GM13976 (cell line): ENCODE data around the gene OR51A7.
"Not testable (repeated sequence)": the region's sequence is repeated elsewhere in the genome, so short reads cannot be mapped to it uniquely, and the experiment has no call there.

ENCODE experiments used
- DNase-seq: peaks from one replicate; pipeline ENCODE4 v3.0.0; 2012; ENCODE audit warnings: low spot score
- in situ Hi-C: fragments of 300-500 bp; cut with MboI; formaldehyde crosslinking; loops from one replicate; pipeline ENCODE4 v1.12.0; 2022; ENCODE audit warnings: low sequenced_read_pairs, mixed read lengths, inconsistent platforms; ENCODE audit not compliant: unreplicated experiment
- TF ChIP-seq, protein P1 (sequence below): IDR thresholded peaks from 2 replicates; pipeline ENCODE4 v1.5.1; 2012; ENCODE audit warnings: borderline replicate concordance, mild to moderate bottlenecking; ENCODE audit not compliant: insufficient read depth; ENCODE audit errors: extremely low read depth, missing control alignments, control extremely low read depth

The OR51A7 gene, protein sequence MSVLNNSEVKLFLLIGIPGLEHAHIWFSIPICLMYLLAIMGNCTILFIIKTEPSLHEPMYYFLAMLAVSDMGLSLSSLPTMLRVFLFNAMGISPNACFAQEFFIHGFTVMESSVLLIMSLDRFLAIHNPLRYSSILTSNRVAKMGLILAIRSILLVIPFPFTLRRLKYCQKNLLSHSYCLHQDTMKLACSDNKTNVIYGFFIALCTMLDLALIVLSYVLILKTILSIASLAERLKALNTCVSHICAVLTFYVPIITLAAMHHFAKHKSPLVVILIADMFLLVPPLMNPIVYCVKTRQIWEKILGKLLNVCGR

DNA sequence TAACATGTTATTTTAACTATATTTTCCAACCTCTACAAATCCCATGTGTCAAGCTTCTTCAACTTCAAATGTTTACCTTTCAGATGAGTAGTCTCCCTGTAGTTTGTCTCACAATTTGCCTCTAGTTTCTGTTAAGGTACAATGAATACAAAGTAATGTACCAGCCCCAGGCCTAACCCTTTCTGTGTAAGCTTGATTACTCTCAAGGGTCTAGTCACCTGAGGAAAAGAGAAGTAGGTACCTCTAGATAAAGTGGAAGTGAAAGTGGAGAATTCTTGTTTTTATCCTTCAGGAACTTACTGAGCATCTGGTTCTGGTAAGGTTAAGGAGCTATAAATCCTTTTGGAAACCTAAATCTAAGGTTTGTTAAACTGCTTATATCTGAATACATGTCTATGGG, at the start of gene OR51A7:
Gene OR51A7, plus strand, starts transcription at position 300 of the 400 bp plus-strand sequence. CDS start 3,587 bp downstream, outside the sequence.
- TF ChIP-seq, protein P1, sequence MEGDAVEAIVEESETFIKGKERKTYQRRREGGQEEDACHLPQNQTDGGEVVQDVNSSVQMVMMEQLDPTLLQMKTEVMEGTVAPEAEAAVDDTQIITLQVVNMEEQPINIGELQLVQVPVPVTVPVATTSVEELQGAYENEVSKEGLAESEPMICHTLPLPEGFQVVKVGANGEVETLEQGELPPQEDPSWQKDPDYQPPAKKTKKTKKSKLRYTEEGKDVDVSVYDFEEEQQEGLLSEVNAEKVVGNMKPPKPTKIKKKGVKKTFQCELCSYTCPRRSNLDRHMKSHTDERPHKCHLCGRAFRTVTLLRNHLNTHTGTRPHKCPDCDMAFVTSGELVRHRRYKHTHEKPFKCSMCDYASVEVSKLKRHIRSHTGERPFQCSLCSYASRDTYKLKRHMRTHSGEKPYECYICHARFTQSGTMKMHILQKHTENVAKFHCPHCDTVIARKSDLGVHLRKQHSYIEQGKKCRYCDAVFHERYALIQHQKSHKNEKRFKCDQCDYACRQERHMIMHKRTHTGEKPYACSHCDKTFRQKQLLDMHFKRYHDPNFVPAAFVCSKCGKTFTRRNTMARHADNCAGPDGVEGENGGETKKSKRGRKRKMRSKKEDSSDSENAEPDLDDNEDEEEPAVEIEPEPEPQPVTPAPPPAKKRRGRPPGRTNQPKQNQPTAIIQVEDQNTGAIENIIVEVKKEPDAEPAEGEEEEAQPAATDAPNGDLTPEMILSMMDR: no peak
- no peak for DNase-seq
- in situ Hi-C loops: no loop called here

GRCh38 chr11:4854286-4854685, 49.3 kb upstream of the OR51A7 start:
- DNase-seq, in situ Hi-C loops: not testable (repeated sequence)

DNA sequence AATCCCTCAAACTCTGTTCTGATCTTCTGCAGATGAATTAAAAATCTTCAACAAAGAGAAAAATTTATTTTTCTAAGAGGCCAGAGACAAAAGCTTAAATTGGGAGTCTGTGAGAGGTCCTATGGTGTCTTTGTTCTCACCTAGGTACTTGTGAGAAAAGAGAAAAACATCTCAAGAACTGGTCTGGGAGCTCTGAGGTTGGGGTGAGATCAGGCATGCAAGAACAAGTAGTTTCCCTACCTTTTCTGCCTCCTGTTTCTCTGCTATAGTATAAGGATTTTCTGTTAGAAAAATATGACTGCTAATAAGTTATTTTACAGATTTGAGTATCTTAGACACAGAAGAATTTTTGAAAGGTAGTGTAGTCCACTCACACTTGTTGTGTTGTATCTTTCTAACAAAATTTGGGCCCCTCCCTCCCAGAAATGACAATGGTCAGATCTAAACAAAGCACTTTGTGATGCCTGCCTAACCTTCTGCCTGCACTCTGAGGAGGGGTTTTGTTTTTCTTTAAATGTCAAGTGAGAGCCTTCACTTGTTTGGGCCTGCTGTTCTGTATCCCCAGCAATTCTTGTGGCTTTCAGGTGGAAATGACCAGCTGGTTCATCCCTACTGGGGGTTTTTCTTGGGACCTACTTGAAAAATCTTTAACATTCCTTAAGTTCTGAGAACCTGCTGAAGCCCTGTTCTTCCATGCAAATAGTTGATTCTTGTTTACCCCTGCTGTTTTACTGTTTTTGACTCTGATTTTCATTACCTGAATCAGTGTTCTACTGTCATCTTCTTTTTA, 40.9 kb upstream of the OR51A7 start:
- DNase-seq: no peak
- TF ChIP-seq, protein P1: no peak
- in situ Hi-C loops: no loop called here

- DNase-seq: no peak
- TF ChIP-seq, protein P1: no peak
- in situ Hi-C loops: no loop called here
Measured at GRCh38 chr11:4863876-4864275, 39.7 kb upstream of the OR51A7 start.

DNA sequence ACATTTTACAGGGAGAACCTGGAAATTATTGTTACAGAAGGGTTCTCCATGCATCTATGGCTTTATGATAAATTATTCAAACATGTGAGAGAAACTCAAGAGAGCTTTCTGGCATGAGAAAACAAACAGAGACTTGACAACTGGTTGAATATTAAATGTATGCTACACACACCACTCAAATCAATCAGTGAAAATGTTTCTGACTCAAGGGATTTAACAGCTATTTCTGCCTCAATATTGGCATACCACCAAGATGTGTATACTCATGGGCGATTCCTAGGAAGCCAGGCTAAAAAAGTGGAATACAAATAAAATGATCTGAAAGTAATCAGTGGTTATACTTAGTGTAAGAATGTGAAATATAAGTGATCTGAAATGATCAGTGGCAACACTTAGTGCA, 37.7 kb upstream of the OR51A7 start:
- DNase-seq: no peak

GRCh38 chr11:4881188-4881587, 22.4 kb upstream of the OR51A7 start:
- DNase-seq: no peak
- TF ChIP-seq, protein P1: no peak
- in situ Hi-C loops: no loop called here

More for the DNA sequence above, 37.7 kb upstream of the OR51A7 start:
- TF ChIP-seq, protein P1: no peak
- in situ Hi-C loops: no loop called here
